Femur (tissue), 1 donor: Measurements from ENCODE around the gene ACTR6.

Experiments used
- DNase-seq: peaks from one replicate; pipeline ENCODE4 v3.0.0-alpha.2; 2017

The ACTR6 gene

DNA sequence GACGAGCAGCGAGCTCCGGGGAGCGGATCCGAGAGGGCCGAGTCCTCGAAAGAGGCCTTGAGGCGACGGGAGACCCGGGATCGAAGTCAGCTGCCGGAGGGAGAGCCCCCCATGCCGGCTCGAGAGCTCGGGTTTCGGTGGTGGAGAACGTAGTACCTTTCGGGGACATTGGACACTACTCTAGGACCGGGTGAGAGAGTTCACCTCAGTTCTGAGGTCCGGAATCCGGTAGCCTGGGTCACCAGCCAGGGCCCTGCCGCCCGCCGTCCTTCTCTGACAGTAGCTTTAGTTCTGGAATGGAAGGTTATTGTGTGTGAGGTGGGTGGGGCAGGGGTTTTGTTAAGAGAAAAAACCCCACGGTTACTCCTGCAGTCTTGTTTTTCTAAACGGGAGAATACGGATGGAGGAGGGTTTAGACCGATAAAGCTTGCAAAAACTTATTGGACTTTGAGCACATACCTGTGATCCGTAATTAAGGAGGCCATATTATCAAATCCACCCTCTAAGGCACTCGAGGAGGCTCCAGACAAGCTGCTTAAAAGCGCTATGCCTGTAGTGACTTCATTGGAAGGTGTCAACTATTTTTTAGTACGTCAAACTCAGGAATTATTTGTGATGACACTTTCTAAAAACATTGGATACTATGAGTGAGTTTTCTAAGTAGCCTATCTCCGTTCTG, 67.1 kb downstream of the ACTR6 start:
- no peak for DNase-seq

DNA sequence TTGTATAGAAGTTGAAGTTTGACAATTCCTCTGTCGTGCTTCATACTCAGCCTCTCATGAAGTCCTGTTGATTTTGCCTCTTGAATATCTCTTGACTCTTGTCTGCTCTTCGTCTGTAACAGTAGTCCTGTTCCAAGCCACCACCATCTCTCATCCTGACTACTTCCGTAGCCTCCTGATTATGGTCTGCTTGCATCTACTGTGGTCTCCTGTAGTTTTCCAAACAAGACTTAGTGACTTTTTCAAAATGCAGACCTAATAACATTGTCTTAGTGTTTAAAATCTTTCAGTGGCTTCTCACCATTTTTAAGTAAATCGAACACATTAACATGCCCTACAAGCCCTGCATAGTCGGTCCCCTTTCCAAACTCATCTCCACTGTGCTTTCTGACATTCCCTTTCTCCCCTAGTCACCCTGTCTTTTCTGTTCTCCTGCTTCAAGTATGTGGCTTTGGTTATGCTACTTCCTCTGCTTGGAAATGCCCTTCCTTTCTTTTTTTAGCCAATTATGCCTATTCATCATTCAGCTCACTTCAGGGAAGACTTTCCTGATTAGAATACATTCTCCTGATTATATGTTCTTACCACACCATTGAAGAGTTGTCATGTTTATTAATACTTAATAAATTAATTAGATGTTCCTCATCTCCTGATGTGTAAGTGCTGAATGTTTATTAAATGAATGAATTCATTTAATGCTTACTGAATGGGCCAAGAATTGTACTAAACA, 68.4 kb downstream of the ACTR6 start:
- DNase-seq: no peak

DNA sequence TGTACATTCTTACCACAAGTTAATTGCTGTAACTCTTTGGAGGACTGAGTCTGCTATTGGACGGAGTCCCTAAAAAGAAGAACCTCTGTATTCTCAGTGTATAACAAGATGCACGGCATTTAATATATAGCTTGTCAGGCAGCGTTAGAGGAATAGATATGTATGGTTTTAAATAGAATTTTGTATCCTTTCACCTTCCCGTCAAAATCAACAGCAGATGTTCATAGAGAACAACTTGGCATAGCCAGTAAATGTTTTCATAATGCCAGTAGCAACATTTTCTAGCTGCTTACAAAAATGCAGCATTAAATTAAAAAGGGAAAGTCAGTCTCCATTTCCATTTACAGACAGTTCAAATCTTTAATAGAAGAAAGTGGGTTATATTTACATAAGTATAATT, 73.2 kb downstream of the ACTR6 start:
- DNase-seq: no peak
